Stimulated activated CD4-positive, alpha-beta T cell treated with anti-CD3 and anti-CD28 coated beads, TNF-alpha, amount 100 ng/mL, for 48 hours (primary cell): ENCODE results near the gene NFKB1.
"Not testable (repeated sequence)": the region's sequence is repeated elsewhere in the genome, so short reads cannot be mapped to it uniquely, and the experiment has no call there.

Experiments used
- DNase-seq, 3 donors: peaks; one replicate each; pipeline ENCODE4 v3.0.0-alpha.2; 2020; ENCODE audit warnings: low read depth in 3 of 3

The NFKB1 gene, protein sequence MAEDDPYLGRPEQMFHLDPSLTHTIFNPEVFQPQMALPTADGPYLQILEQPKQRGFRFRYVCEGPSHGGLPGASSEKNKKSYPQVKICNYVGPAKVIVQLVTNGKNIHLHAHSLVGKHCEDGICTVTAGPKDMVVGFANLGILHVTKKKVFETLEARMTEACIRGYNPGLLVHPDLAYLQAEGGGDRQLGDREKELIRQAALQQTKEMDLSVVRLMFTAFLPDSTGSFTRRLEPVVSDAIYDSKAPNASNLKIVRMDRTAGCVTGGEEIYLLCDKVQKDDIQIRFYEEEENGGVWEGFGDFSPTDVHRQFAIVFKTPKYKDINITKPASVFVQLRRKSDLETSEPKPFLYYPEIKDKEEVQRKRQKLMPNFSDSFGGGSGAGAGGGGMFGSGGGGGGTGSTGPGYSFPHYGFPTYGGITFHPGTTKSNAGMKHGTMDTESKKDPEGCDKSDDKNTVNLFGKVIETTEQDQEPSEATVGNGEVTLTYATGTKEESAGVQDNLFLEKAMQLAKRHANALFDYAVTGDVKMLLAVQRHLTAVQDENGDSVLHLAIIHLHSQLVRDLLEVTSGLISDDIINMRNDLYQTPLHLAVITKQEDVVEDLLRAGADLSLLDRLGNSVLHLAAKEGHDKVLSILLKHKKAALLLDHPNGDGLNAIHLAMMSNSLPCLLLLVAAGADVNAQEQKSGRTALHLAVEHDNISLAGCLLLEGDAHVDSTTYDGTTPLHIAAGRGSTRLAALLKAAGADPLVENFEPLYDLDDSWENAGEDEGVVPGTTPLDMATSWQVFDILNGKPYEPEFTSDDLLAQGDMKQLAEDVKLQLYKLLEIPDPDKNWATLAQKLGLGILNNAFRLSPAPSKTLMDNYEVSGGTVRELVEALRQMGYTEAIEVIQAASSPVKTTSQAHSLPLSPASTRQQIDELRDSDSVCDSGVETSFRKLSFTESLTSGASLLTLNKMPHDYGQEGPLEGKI

GRCh38 chr4:102500696-102501446 is at the start of gene NFKB1:
Gene NFKB1 (plus strand): TSS chr4:102501359. CDS start chr4:102525519, 24,160 bp downstream.
- peak; percentile 60 to 66 (median 63) for DNase-seq

GRCh38 chr4:102452854-102453253 is 48.3 kb upstream of the NFKB1 start:
- no peak for DNase-seq

DNA sequence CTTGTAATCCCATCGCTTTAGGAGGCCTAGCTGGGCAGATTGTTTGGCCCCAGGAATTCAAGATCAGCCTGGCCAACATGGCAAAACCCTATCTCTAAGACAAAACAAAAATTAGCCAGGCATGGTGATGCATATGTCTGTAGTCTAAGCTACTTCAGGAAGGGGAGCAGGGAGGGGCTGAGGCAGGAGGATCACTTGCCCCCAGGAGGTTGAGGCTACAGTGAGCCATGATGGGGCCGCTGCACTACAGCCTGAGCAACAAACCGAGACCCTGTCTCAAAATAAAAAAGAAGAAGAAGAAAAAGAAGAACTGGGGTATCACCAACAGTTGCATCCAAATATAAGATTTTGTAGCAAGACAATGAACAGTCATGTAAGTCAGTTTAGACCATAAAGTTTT is 47.3 kb upstream of the NFKB1 start:
- no peak for DNase-seq

DNA sequence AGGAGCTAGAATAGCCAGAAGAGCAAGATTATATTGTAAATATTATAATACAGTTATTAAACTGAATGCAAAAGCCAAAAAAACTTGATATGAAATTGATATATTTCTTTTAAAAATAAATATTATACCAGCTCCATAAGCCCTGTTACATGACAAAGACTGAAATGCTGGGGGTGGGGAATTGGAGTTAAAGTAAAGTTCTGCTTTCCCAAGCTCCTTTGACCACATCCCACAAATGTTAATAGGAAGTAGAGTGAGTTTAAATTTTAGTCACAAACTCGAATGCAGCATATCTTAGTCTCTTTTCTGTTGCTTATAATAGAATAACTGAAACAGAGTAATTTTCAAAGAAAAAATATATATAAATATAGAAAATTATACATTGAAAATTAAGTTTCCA is 46.9 kb upstream of the NFKB1 start:
- DNase-seq = no peak

DNA sequence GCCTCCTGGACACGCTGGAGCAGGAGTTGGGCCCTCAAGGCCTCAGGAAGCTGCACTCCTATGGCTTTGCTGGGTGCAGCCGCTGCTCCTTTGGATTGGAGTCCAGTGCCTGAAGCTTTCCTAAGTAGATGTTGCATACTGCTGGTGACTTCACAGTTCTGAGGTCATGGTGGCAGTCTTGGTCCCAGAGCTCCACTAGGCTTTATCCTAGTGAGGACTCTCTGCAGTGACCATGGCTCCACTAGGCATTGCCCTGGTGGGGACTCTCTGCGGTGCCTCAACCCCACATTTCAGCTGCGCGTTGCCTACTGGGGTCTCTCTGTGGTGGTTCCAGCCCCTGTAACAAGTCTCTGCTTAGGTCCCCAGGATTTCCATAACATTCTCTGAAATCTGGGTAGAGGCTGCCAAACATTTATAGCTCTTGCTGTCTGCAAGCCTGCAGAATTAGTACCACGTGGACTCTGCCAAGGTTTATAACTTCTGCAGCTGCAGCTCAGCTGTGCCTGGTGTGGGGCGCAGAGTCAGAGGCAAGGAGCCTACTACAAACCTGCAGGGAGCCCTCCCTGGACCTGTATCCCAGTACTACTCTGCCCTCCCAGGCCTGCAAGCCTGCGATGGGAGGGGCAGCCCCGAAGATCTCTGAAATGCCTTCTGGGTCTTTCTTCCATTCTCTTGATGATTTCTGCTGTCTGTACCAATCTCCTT is 46.0 kb upstream of the NFKB1 start:
- DNase-seq = no peak

- DNase-seq = no peak
These were observed 45.4 kb upstream of the NFKB1 start for GRCh38 chr4:102455750-102456149.

DNA sequence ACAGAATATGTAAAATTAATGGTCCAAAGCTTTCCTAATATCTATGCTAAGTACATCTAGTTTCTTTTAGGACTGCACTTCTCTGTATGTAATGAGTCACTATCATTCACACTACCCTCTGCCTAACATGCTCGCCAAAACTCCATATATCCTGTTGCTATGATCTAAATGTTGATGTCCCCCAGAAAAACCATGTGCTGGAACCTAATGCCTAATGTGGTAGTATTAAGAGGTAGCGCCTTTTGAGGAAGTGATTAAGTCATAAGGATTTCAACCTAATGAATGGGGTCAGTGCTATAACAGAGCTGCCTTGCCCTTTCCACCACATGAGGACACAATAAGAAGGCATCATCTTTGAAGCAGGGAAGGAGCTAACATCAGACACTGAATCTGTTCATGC is 34.9 kb upstream of the NFKB1 start:
- no peak for DNase-seq

DNA sequence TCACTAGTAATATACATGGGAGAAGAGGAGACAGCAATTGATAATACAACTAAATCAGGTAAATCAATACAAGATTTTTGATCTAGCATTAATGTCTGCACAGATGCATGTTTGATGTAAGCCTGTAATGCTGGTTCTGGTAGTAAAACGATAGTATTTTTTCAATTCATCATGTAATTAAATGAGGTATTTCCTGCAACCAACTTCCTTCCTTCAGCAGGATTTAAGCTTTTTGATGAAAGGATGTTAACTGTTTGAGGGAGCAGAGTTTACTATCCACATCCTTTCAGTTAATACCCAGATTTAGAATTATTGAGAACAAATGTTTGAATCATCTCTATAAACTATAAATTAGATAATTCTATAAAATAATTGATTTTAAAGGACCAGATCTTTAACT is 31.4 kb upstream of the NFKB1 start:
- no peak for DNase-seq

- no peak for DNase-seq
These were observed 28.6 kb upstream of the NFKB1 start for GRCh38 chr4:102472441-102473013.

DNA sequence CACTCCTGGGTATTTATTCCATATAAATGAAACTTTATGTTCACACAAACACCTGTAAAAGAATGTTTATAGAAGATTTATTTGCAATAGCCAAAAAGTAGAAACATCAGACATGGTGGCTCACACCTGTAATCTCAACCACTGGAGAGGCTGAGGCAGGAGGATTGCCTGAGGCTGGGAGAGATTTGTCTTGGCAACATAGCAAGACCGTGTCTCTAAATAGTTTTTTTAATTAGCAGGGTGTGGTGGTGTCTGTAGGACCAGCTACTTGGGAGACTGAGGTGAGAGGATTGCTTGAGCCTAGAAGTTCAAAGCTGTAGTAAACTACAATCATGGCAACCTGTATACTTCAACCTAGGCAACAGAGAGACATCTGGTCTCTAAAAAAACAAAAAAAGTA is 27.7 kb upstream of the NFKB1 start:
- no peak for DNase-seq

GRCh38 chr4:102474736-102475504 is 26.2 kb upstream of the NFKB1 start:
- no peak for DNase-seq

DNA sequence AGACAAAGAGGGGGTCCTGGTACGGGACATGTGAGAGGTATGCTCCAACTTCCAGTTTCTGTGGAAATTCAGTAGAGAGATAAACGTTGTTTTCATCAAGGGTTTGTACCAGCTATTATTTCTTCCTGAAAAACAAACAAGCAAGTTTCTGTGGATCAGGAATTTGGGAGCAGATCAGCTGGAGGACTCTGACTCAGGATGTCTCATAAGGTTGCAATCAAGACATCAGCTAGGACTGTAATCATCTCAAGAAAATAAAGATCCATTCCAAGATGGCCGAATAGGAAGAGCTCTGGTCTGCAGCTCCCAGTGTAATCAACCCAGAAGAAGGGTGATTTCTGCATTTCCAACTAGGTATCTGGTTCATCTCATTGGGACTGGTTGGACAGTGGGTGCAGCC is 23.5 kb upstream of the NFKB1 start:
- no peak for DNase-seq

GRCh38 chr4:102478186-102478585 is 23.0 kb upstream of the NFKB1 start:
- no peak for DNase-seq

- not testable (repeated sequence) for DNase-seq
These were observed 21.3 kb upstream of the NFKB1 start for GRCh38 chr4:102479832-102480231.

DNA sequence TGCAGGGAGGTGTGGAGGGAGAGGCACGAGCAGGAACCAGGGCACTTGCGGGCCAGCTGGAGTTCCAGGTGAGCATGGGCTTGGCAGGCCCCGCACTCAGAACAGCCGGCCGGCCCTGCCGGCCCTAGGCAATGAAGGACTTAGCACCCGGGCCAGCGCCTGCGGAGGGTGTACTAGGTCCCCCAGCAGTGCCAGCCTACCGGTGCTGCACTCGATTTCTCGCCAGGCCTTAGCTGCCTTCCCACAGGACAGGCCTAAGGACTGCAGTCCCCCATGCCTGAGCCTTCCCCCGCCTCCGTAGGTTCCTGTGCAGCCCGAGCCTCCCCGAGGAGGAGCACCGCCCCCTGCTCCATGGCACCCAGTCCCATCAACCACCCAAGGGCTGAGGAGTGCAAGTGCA is 18.0 kb upstream of the NFKB1 start:
- no peak for DNase-seq

DNA sequence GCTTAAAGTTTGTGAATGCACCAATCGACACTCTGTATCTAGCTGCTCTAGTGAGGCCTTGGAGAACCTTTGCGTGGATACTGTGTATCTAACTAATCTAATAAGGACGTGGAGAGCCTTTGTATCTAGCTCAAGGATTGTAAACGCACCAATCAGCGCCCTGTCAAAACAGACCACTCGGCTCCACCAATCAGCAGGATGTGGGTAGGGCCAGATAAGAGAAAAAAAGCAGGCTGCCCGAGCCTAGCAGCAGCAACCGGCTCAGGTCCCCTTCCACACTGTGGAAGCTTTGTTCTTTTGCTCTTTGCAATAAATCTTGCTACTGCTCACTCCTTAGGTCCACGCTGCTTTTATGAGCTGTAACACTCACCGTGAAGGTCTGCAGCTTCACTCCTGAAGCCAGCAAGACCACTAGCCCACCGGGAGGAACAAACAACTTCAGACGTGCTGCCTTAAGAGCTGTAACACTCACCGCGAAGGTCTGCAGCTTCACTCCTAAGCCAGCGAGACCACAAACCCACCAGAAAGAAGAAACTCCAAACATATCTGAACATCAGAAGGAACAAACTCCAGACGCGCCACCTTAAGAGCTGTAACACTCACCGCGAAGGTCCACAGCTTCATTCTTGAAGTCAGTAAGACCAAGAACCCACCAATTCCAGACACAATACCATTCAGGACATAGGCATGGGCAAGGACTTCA is 17.0 kb upstream of the NFKB1 start:
- not testable (repeated sequence) for DNase-seq

DNA sequence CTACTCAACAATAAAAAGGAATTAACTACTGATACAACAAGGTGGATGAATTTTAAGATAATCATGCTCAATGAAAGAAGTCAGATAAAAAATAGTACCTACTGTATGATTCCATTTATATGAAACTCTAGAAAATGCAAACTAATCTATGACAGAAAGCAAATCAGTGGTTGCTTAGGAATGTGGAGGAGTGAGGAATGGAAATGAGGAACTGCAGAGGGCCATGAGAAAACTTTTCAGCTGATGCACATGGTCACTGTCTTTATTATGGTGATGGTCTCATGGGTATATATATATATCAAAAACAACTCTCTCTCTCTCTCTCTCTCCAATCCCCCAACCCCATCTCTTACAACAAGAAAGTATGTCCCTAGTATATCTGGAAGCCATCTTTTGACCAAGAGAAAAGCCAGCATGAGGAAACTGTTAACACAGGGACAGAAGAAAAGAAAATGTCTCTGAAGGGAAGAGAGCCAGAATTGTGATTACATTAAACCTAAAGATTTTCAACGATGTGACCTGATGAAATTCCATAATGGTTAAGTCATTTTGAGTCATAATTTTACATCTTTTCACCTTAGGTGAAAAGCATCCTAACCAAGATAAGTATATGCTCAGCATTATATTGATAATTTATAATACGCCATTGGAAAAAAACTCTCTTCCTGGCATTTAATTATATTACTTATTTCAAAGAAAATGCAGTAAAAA is 8.5 kb upstream of the NFKB1 start:
- DNase-seq = no peak

DNA sequence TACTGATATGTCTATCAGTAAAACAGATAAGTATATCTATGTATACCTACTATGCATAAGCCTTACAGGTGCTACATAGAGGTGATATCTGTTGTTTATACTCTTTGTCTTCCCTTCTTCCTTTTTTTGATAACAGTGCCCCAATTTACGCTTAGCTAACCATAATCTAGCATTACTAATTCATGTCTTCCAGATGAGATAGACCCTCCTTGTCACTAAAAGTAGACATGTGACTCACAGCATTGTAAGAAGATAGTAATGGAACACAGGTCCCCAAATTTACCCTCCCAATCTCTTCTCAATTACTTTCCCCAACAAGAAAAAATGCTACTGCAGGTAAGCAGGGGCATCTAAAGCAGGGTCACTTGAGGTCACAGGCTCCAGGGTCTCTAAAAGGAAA is 7.9 kb upstream of the NFKB1 start:
- DNase-seq = no peak

GRCh38 chr4:102493794-102494193 is 7.4 kb upstream of the NFKB1 start:
- DNase-seq = no peak
